Glutamatergic neuron (in vitro differentiated cells): ENCODE data around the gene AGAP1. TPM values are rescaled to one million over a fixed set of nuclear protein-coding genes. Genes with fewer than 3 reads are reported as not detected.

Source experiments
- DNase-seq: peaks from one replicate; pipeline ENCODE4 v3.0.0; 2022
- H3K27ac Mint-ChIP-seq: one replicate; pipeline ENCODE4 v1.8.0; 2020; ENCODE audit warnings: mild to moderate bottlenecking, mixed read lengths, inconsistent platforms; ENCODE audit not compliant: unreplicated experiment
- H3K27me3 Mint-ChIP-seq: one replicate; pipeline ENCODE4 v1.8.0; 2020; ENCODE audit warnings: mild to moderate bottlenecking, moderate library complexity, mixed read lengths, inconsistent platforms; ENCODE audit not compliant: unreplicated experiment
- H3K36me3 Mint-ChIP-seq: one replicate; pipeline ENCODE4 v1.8.0; 2020; ENCODE audit warnings: mild to moderate bottlenecking, mixed read lengths, inconsistent platforms; ENCODE audit not compliant: unreplicated experiment
- H3K4me1 Mint-ChIP-seq: one replicate; pipeline ENCODE4 v1.8.0; 2020; ENCODE audit warnings: mild to moderate bottlenecking, low read depth, mixed read lengths, inconsistent platforms; ENCODE audit not compliant: unreplicated experiment
- H3K4me3 Mint-ChIP-seq: one replicate; pipeline ENCODE4 v1.8.0; 2020; ENCODE audit warnings: mild to moderate bottlenecking, mixed read lengths, inconsistent platforms; ENCODE audit not compliant: unreplicated experiment
- H3K9me3 Mint-ChIP-seq: one replicate; pipeline ENCODE4 v1.8.0; 2020; ENCODE audit warnings: mild to moderate bottlenecking, moderate library complexity, mixed read lengths, inconsistent platforms; ENCODE audit not compliant: unreplicated experiment
- CTCF ChIP-seq: fragments of 200-600 bp; sonication (generic); IDR thresholded peaks from one replicate; pipeline ENCODE4 v1.5.0; 2021; ENCODE audit not compliant: partially characterized antibody, unreplicated experiment
- total RNA-seq: library from RNA; stranded (reverse); fragmentation: NEBNext Ultra II Directional; extraction: Animal tissue kit (Norgen Biotek cat#: 25700); gene quantifications from one replicate; pipeline ENCODE4 v1.2.1, GENCODE V29; 2021; ENCODE audit not compliant: unreplicated experiment

AGAP1 gene
- total RNA-seq, 1 donor from 2014 or later = 153 TPM

DNA sequence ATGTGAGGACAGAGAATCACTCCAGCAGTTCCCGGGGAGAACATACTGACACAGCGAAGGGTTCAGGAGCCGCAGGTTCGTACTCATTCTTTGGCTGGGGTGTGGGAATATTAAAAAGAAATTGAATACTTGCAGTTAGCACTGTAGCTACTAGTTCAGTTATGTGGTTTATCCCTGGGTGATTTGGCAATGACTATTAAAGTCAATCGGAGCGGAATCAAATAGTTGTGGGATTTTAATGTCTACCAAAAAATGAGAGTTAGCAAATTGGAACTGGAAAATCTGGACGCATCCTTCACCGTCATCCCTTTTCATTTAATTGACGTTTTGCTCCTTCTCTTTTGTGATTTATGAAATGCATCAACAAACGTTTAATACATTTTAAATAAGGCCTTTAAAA is 623.6 kb downstream of the AGAP1 start:
- DNase-seq = no peak
- Mint-ChIP-seq H3K36me3 (no peaks in the 10 kb centered on the region), H3K4me3 (no peak overlapping the region), H3K27me3 (no peaks in the 10 kb centered on the region), H3K4me1 (peaks cover 17% of the 10 kb centered on the region), H3K9me3 (peaks cover 6% of the 10 kb centered on the region), H3K27ac (no peak overlapping the region)
- no peak for TF ChIP-seq CTCF

DNA sequence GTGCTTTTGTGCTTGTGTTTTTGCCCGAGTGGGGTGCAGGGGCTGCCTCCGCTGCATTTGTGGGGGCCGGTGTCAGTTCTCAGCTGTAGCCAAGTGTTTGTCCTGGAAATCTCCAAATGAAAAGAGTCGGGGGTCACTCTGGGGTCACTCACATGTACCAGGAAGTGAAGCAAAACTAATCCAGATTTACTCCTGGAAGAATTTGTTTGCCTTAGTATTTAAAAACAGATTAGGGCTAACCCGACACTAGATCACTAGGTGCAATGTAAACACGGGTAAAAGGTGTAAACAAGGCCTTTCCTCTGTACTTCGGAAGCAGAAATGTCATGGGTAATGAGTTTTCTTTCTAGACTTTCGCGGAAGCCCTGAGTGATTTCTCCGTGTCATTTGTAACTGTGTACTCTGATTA is 624.0 kb downstream of the AGAP1 start:
- no peak overlapping the region for H3K27ac Mint-ChIP-seq
- H3K9me3 Mint-ChIP-seq = peaks cover 5% of the 10 kb centered on the region
- no peaks in the 10 kb centered on the region for H3K27me3 Mint-ChIP-seq
- TF ChIP-seq CTCF = no peak
- no peaks in the 10 kb centered on the region for H3K36me3 Mint-ChIP-seq
- H3K4me1 Mint-ChIP-seq = peaks cover 17% of the 10 kb centered on the region
- DNase-seq = no peak
- H3K4me3 Mint-ChIP-seq = no peak overlapping the region

GRCh38 chr2:236119003-236119402 is 625.2 kb downstream of the AGAP1 start:
- Mint-ChIP-seq H3K4me3 (no peak overlapping the region), H3K4me1 (peaks cover 13% of the 10 kb centered on the region), H3K36me3 (no peaks in the 10 kb centered on the region), H3K27ac (no peak overlapping the region), H3K27me3 (no peaks in the 10 kb centered on the region), H3K9me3 (peaks cover 5% of the 10 kb centered on the region)
- no peak for DNase-seq
- no peak for TF ChIP-seq CTCF

DNA sequence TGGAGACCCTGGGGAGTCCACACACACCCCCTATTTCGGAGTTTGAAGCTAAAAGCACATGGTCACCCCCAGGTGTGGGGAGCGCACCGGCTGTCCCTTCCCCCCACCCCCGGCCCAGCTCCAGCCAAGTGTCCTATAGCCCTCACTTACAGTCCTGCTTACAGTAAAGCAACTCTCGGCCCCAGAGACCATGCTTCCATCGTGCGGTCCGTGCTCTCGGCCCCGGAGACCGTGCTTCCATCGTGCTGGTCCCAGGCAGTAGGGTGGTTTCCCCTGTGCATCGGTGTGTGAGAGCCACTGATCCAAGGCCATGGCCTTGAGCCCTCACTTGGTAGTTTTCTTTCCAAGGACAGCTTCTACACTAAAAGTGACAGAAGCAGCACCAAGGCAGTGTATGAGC is 625.6 kb downstream of the AGAP1 start:
- DNase-seq = no peak
- H3K27ac Mint-ChIP-seq = no peak overlapping the region
- no peak overlapping the region for H3K4me3 Mint-ChIP-seq
- no peak for TF ChIP-seq CTCF
- peaks cover 10% of the 10 kb centered on the region for H3K4me1 Mint-ChIP-seq
- H3K27me3 Mint-ChIP-seq = no peaks in the 10 kb centered on the region
- H3K9me3 Mint-ChIP-seq = peaks cover 7% of the 10 kb centered on the region
- H3K36me3 Mint-ChIP-seq = no peaks in the 10 kb centered on the region

GRCh38 chr2:236120141-236120601 is 626.3 kb downstream of the AGAP1 start:
- Mint-ChIP-seq H3K36me3 (peaks cover 1% of the 10 kb centered on the region), H3K27ac (no peak overlapping the region), H3K4me3 (no peak overlapping the region), H3K9me3 (peaks cover 7% of the 10 kb centered on the region), H3K27me3 (no peaks in the 10 kb centered on the region), H3K4me1 (peaks cover 7% of the 10 kb centered on the region)
- no peak for TF ChIP-seq CTCF
- DNase-seq = no peak
